Measurements from ENCODE around the gene MVB12B. TPM values are rescaled to one million over a fixed set of nuclear protein-coding genes. Genes with fewer than 3 reads are reported as not detected.

MVB12B gene
- total RNA-seq, 4 donors from 2014 or later, result 6.1 to 18.0 (median 13.2) TPM

- Histone ChIP-seq H3K36me3 (peaks cover 0 to 7% of the 10 kb centered on the region in 2 donors), H3K4me1 (peaks cover 5 to 10% of the 10 kb centered on the region in 2 donors), H3K27me3 (no peaks in the 10 kb centered on the region), H3K27ac (no peak overlapping the region), H3K9me3 (no peaks in the 10 kb centered on the region), H3K4me3 (no peak overlapping the region)
- DNase-seq (peak; percentile 38 to 47), ATAC-seq (peak; percentile 58 to 69)
- intact Hi-C loops (cut with DNase I; ENCODE audit: low total_unique reads), result loop anchor here (1.0 to 5.0 kb wide), 2 partner anchors 58 to 282 kb away; no protein-coding TSS in a partner anchor
- no peak for TF ChIP-seq POLR2A (IDR thresholded peaks at IDR 0.05)
- TF ChIP-seq, protein P1, sequence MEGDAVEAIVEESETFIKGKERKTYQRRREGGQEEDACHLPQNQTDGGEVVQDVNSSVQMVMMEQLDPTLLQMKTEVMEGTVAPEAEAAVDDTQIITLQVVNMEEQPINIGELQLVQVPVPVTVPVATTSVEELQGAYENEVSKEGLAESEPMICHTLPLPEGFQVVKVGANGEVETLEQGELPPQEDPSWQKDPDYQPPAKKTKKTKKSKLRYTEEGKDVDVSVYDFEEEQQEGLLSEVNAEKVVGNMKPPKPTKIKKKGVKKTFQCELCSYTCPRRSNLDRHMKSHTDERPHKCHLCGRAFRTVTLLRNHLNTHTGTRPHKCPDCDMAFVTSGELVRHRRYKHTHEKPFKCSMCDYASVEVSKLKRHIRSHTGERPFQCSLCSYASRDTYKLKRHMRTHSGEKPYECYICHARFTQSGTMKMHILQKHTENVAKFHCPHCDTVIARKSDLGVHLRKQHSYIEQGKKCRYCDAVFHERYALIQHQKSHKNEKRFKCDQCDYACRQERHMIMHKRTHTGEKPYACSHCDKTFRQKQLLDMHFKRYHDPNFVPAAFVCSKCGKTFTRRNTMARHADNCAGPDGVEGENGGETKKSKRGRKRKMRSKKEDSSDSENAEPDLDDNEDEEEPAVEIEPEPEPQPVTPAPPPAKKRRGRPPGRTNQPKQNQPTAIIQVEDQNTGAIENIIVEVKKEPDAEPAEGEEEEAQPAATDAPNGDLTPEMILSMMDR (IDR thresholded peaks at IDR 0.05 in 4 of 5, conservative IDR thresholded peaks at IDR 0.05 in 1 of 5), result peak; percentile 55 to 96 (median 92)
- in situ Hi-C loops (cut with MboI; ENCODE audit: low sequenced_read_pairs in 4 of 4), result loop anchor here in 1 of 4 donors (5.0 kb wide), 1 partner anchor 57 kb away; no protein-coding TSS in a partner anchor
Observed at GRCh38 chr9:126500600-126501382, 174.2 kb downstream of the MVB12B start.

DNA sequence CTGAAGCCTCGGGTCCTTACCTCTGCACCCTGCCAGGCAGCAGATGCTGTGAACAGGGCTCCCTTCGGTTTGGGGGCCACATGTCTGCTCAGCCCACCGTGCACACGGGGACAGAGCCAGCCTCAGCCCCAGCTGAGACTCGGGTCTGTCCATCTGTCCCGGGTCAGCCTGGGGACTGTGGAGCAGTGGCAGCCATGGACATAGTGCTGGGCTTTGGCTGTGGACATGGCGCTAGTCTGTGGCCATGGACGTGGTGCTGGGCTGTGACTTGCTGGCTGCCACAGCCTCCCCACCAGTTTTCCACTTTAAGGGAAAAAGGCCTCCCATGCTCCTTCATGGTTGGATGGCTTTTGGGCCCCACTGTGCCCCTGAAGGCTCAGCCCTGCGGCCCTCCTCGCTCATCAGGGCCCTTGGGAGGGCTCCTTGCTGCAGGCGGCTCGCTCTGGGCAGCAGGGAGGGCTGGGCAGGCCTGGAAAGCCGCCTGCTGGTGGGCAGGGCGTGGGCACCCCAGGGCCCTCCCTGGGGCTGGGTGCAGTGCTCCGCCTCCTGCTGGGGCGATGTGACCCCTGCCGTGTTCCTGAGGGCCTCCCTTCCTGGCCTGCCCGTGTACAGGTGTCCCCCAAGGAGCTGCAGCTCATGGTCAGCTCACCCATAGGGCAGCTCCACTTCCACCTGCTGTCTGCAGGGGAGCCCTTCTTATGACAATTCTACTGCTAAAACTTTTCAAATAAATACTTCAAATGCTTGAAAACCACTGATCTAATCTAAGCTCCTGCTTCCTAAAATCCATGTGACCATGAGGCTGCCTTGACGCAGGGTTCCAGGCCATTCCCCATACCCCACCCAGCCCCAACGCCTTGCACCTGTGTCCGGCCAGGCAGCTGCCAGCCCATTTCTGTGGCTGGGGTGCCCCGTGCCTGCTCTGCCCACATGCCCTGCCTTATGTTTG is 175.0 kb downstream of the MVB12B start:
- H3K27ac ChIP-seq, result no peak overlapping the region
- intact Hi-C loops (cut with DNase I; ENCODE audit: low total_unique reads) (loop anchor here (1.0 to 5.0 kb wide), 2 partner anchors 57 to 281 kb away; no protein-coding TSS in a partner anchor), in situ Hi-C loops (cut with MboI; ENCODE audit: low sequenced_read_pairs in 4 of 4) (loop anchor here in 1 of 4 donors (5.0 kb wide), 1 partner anchor 56 kb away; no protein-coding TSS in a partner anchor)
- no peaks in the 10 kb centered on the region for H3K27me3 ChIP-seq
- no peaks in the 10 kb centered on the region for H3K9me3 ChIP-seq
- ATAC-seq (no peak), DNase-seq (no peak)
- H3K4me3 ChIP-seq, result no peak overlapping the region
- peaks cover 5 to 10% of the 10 kb centered on the region in 2 donors for H3K4me1 ChIP-seq
- TF ChIP-seq POLR2A (IDR thresholded peaks at IDR 0.05), result no peak
- H3K36me3 ChIP-seq, result peaks cover 0 to 7% of the 10 kb centered on the region in 2 donors

- DNase-seq (no peak), ATAC-seq (no peak)
- Histone ChIP-seq H3K9me3 (no peaks in the 10 kb centered on the region), H3K36me3 (peaks cover 0 to 7% of the 10 kb centered on the region in 2 donors), H3K27ac (no peak overlapping the region), H3K4me3 (no peak overlapping the region), H3K4me1 (peaks cover 5 to 10% of the 10 kb centered on the region in 2 donors), H3K27me3 (no peaks in the 10 kb centered on the region)
- TF ChIP-seq, protein P1 (IDR thresholded peaks at IDR 0.05 in 4 of 5, conservative IDR thresholded peaks at IDR 0.05 in 1 of 5), result no peak
- TF ChIP-seq POLR2A (IDR thresholded peaks at IDR 0.05), result no peak
- in situ Hi-C loops (cut with MboI; ENCODE audit: low sequenced_read_pairs in 4 of 4), result loop anchor here in 1 of 4 donors (5.0 kb wide), 1 partner anchor 55 kb away; no protein-coding TSS in a partner anchor
- intact Hi-C loops (cut with DNase I; ENCODE audit: low total_unique reads), result loop anchor here (5.0 kb wide), 1 partner anchor 280 kb away; no protein-coding TSS in a partner anchor
Observed at GRCh38 chr9:126502417-126503332, 176.0 kb downstream of the MVB12B start.

GRCh38 chr9:126503333-126504085 is 176.9 kb downstream of the MVB12B start:
- H3K4me3 ChIP-seq, result no peak overlapping the region
- peaks cover 0 to 7% of the 10 kb centered on the region in 2 donors for H3K36me3 ChIP-seq
- H3K27ac ChIP-seq, result no peak overlapping the region
- no peak for TF ChIP-seq POLR2A (IDR thresholded peaks at IDR 0.05)
- TF ChIP-seq, protein P1 (IDR thresholded peaks at IDR 0.05 in 4 of 5, conservative IDR thresholded peaks at IDR 0.05 in 1 of 5), result no peak
- in situ Hi-C loops (cut with MboI; ENCODE audit: low sequenced_read_pairs in 4 of 4), result loop anchor here in 1 of 4 donors (5.0 kb wide), 1 partner anchor 54 kb away; no protein-coding TSS in a partner anchor
- ATAC-seq (no peak), DNase-seq (no peak)
- H3K27me3 ChIP-seq, result no peaks in the 10 kb centered on the region
- intact Hi-C loops (cut with DNase I; ENCODE audit: low total_unique reads), result loop anchor here (5.0 kb wide), 1 partner anchor 279 kb away; no protein-coding TSS in a partner anchor
- peaks cover 5 to 10% of the 10 kb centered on the region in 2 donors for H3K4me1 ChIP-seq
- H3K9me3 ChIP-seq, result no peaks in the 10 kb centered on the region
